Head of caudate nucleus (tissue), 42 donors: ENCODE data around the gene LATS2.
"Not testable (repeated sequence)": the region's sequence is repeated elsewhere in the genome, so short reads cannot be mapped to it uniquely, and the experiment has no call there.

Experiments used
- DNase-seq, 42 donors: peaks; one replicate each; pipeline versions ENCODE4 v3.0.0 to v3.0.0-alpha.2; 2020 to 2021; ENCODE audit warnings: mixed read lengths in 7 of 42
- intact Hi-C: fragments of 100-400 bp; cut with DNase I; formaldehyde crosslinking; loops from one replicate; pipeline ENCODE4 v1.15.0; 2022

The LATS2 gene

GRCh38 chr13:21051675-21052074 lies 9.7 kb downstream of the LATS2 start:
- peak in 1 of 42 donors; percentile 12 for DNase-seq
- intact Hi-C loops, result no loop called here

DNA sequence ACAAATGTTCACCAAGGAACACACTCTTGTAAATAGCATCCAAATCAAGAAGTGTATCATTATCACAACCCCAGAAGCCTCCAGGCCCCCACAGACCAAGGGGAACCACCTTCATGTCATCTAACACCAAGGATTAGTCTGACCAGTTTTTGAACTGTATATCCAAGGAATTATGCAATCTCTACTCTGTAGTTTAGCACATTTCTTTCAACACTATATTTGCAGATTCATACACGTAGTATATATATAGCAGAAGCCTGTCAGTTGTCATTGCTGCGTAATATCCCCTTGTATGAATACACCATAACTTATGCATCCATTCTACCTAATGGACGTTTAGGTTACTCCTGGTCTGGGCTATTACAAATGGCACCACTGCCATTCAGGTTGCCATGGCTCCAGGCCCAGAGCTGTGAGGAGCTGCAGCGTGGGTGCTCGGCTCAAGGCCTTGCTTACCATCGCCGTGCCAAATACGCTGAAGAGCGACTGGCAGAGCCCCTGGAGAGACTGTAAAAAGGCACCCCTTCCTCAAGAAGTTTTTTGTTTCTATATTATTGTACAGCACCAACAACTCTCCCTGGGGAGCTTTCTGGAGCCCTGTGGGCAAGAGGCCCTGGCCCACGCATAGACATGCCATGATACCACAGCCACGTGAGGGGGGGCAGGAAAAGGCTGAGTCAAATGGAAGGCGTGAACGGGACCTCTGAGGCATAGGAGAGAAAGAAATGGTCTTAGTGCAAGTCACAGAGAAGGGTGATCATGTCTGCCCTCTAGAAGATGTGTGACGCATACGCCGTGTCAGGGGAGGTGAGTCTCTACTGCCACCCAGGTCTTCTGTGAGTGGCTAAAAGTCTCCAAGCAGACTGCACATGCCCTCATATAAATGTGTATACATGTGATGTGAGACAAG lies 10.8 kb downstream of the LATS2 start:
- intact Hi-C loops, result no loop called here
- DNase-seq, result peak in 1 of 42 donors; percentile 27

DNA sequence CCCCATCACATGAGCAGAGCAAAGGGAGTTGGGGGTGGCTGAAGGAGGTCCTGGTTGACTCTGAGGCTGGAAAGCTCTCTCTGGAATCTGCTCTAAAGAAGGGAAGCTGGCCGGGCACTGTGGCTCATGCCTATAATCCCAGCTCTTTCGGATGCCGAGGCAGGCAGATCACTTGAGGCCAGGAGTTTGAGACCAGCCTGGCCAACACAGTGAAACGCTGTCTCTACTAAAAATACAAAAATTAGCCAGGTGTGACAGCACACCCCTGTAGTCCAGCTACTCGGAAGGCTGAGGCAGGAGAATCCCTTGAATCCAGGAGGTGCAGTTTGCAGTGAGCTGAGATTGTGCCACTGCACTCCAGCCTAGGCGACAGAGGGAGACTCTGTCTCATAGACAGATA lies 11.7 kb downstream of the LATS2 start:
- intact Hi-C loops, result not testable (repeated sequence)
- peak in 1 of 42 donors; percentile 14 for DNase-seq

DNA sequence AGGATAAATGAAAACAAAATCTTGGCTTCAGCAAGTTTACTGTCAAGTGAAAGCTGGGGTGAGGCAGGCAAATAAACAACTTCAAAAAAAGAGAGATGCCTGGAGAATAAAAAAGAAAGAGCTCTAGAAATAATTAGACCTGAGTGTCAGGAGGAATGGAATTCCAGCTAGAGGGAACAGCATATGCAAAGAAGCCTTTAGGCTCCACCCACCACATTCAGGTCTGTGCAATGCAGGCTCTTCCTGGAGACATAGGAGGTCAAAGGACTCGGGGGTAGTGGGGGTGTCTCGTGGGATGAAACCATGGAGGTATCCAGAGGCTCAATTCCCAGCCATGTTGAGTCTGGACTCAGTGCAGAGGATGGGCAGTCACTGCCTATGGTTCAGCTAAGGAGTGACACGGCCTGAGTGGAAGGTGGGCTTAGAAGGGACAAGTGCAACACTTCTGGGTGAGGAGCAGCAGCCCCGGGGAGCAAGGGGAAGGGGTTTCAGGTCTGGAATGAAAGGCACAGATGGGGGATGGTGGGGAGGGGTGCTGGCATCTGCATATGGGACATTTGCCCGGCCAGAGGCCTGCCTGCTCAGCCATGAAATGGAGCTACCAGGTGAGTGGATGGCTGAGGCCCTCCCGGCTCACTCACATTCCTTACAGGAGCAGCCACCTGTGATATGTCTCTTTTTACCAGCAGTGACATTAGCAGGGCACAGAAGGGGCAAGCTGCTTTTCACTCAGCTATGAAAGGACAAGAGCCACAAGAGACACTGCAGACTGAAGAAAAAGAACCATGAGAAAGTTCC lies 12.3 kb downstream of the LATS2 start:
- peak in 1 of 42 donors; percentile 30 for DNase-seq
- intact Hi-C loops, result no loop called here

- intact Hi-C loops, result no loop called here
Observed at GRCh38 chr13:21047591-21048282, 13.6 kb downstream of the LATS2 start.

DNA sequence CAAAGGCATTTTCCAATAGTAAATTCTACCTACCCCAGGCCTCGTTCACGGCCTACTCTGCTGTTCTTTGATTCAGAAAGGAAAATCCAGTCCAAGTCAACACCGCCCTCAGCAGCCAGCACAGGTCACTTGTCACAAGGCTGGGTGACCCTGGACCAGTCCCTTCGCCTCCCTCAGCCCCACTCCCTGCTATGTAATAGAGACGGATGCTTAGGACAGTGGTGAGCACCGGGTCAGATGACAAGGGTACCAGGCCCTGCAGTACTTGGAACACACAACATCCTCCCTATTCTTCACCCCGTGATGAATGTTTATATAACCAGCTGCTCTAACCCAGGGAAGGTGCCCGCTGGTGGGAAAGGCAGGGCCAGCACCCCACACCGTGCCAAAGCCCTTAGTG lies 14.3 kb downstream of the LATS2 start:
- intact Hi-C loops, result no loop called here
- peak in 1 of 42 donors; percentile 20 for DNase-seq

More at GRCh38 chr13:21047591-21048282, 13.6 kb downstream of the LATS2 start:
- peak in 1 of 42 donors; percentile 22 for DNase-seq

DNA sequence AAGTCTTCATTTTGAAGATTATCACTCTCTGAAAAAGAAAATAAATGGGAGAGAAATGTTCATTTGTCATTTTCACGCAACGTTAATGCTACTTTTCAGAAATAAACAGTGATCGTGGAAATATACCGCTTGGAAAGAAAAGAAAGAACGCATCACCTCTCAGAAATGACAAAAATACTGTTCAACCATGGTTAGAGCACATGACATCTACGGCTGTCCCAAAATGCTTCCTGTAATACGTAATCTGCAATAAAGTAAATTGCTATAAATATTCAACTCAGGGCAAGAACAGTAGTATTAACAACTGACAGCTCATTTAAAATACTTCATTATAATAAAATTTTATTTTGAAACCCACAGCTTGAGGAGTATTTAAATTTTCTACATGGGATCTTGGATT lies 15.2 kb downstream of the LATS2 start:
- no peak for DNase-seq
- intact Hi-C loops, result no loop called here

DNA sequence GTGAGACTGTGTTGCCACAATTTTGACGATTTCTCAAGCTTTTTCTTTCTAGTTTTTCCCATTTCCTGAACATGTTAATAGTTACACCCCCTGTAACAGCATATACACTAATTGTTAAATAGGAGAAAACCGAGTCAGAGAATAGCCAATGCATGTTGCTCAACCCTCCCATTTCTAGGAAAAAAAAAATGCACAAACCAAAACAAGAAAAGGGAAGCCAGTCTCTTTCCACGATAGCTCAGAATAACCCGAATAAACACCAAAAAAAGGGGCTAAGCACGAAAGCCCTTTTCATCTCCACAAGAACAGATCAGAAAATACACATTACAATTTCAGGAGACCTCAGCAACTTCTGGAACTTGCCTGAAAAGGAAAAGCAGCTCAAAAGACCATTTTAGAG lies 16.3 kb downstream of the LATS2 start:
- DNase-seq, result no peak
- intact Hi-C loops, result no loop called here

- peak in 1 of 42 donors; percentile 27 for DNase-seq
- intact Hi-C loops, result no loop called here
Observed at GRCh38 chr13:21043898-21044297, 17.5 kb downstream of the LATS2 start.

DNA sequence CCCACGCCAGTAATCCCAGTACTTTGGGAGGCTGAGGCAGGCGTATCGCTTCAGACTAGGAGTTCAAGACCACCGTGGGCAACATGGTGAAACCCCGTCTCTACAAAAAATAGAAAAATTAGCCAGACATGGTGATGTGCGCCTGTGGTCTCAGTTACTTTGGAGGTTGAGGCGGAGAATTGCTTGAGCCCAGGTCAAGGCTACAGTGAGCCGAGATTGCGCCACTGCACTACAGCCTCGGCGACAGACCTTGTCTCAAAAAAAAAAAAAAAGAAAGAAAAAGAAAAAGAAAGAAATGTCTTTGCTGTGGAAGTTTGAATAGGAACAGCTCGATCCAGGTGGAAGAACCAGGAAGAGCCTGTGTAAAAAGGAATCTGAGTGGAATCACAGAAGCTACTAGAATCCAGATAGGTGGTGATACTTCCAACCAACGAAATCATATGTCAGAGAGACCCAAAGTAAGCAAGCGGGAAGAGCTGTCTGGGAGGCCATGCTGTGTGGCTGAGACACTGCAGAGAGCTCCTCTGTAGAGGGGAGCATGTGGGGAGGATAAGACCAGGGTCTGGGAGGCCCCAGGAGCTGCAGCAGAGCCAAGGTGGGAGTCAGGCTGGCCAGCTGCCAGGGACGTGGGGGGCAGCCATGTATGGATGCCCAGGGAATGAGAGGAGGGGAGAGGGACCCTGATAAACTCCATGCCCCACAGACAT lies 21.1 kb downstream of the LATS2 start:
- DNase-seq, result no peak
- intact Hi-C loops, result no loop called here

DNA sequence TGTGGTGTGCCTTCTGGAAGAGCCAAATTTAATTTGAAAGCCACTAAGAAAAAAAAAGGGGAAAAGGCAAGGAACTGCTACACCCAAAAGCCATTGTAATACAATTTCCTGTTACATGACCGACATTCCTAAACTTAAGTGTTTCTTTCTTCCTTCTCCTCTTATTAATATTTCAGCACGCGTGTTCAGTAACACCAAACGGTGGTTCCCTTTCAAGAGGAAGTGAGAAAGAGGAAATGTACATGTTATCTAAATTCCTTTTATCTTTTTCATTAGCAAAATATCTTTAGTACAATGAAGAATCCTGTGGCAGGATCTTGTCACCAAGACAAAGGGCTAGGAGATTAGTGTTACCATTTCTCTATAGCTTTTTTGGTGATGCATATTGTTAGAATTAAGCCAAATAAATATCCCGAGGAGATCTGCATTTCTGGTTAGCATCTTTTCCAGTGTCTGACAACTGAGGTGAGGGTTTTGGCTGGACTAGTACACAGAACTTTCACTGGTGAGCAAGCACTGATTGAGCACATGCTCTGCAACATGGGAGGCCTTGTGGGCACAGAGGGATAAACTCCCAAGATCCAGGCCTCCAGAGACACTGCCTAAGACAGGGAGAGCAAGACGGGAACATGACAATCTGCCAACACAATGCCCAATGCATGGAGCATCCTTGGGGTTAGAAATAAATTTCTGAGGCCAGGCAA lies 22.1 kb downstream of the LATS2 start:
- no peak for DNase-seq
- intact Hi-C loops, result no loop called here

DNA sequence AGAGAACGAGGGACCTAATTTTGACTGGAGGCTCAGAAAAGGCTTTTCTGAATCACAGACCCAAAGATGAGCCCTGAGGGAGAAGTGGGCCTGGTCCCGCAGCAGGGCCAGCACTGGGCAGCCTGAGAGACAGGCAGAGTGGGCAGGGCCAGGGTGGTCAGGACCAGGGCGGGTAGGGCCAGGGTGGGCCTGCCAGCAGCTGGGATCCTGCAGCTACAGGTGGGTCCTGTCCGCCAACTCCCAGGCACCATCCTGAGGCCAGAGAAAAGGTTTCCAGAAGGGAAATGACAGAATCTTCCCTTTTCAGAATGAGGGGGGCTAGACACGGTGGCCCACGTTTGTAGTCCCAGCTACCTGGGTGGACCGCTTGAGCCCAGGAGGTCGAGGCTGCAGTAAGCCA lies 23.7 kb downstream of the LATS2 start:
- no peak for DNase-seq
- intact Hi-C loops, result no loop called here

DNA sequence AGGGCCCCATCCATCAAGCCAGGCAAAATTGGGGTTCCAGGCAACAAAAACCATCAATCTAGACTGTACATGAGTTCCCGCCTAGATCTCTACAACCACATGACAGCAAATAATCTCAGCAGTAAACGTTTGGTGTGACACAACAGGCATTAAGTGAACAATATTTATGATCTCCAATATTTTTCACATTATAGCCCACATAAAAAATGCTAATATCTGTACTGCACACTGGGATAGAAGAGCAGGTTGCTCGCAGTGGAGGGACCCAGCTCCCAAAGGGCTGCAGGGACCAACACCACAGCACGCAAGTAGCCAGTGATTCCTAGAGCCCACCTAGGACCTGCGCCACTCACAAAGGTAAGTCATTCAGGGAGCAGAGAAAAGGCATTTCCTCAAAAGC lies 25.9 kb downstream of the LATS2 start:
- no peak for DNase-seq
- intact Hi-C loops, result no loop called here

- DNase-seq, result peak in 1 of 42 donors; percentile 14
- intact Hi-C loops, result no loop called here
Observed at GRCh38 chr13:21034603-21035191, 26.7 kb downstream of the LATS2 start.

DNA sequence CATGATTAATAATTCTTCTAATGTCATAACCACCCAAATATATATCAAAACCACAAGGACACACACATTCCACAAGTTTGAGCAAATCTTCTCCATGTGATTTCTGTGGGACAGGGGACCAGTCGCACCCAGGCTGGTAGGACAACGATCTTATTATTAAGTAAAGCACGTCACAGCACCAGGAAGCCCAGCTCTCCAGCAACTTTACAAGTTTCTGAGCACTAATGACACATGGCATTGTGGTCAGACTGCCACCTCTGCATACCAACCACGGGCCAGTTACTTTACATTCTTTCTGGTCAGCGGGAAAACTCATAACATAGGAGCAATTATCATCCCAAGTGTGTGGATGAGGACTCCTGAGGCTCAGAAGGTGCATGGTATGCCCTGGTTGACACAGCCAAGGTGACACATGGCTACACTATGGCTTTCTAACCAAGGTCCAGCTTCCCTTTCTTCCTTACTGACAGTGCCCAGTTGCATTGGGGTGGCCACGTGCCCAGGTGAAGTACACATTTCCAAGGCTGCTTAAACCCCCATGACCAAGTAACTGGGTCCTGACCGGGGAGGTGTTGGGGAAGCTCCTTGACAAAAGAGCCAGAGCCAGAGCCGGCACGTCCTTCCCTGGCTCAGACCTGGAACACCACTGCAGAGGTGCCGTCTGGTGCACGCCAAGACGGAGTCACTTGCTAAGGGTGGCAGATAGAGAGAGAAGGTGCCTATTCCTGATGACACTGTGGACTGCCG lies 27.4 kb downstream of the LATS2 start:
- DNase-seq, result no peak
- intact Hi-C loops, result no loop called here

GRCh38 chr13:21033212-21033840 lies 28.1 kb downstream of the LATS2 start:
- DNase-seq, result peak in 1 of 42 donors; percentile 28
- intact Hi-C loops, result no loop called here

- DNase-seq, result no peak
- intact Hi-C loops, result no loop called here
Observed at GRCh38 chr13:21032656-21033055, 28.7 kb downstream of the LATS2 start.
